HCT116 (cell line): ENCODE data around the gene ASPA. TPM values are rescaled to one million over a fixed set of nuclear protein-coding genes. Genes with fewer than 3 reads are reported as not detected.

Experiments used
- ATAC-seq: fragments of 200-7000 bp; cut with Tn5 transposase; 2 replicates; pipeline ENCODE4 v1.9.1; 2020; ENCODE audit warnings: mild to moderate bottlenecking, moderate library complexity
- BruUV-seq: library from RNA; stranded (reverse); fragments of 400-500 nt; replicated peaks from 2 replicates; lab custom pipeline; 2021; lab: Mats Ljungman, UMichigan
- CTCF ChIA-PET: fragments of 300-600 bp; sonication (Branson Sonifier 250); formaldehyde crosslinking; loops from one replicate; lab custom pipeline; 2021; ENCODE audit warnings: antibody characterized with exemption; lab: Charles Lee
- POLR2A ChIA-PET: fragments of 300-600, 350-600 bp; sonication (Branson Sonifier 250); formaldehyde crosslinking; loops from one replicate; lab custom pipeline; 2021; ENCODE audit warnings: antibody characterized with exemption; lab: Charles Lee
- RAD21 ChIA-PET, 2 experiments: fragments of 300-600 bp; sonication (Branson Sonifier 250); formaldehyde crosslinking; loops; one replicate each; lab custom pipeline; 2023; ENCODE audit warnings: low total read pairs in 2 of 2; ENCODE audit not compliant: uncharacterized antibody in 2 of 2, unreplicated experiment in 2 of 2, low non-redundant PET in 1 of 2; lab: Charles Lee
- DNase-seq: peaks from one replicate; pipeline ENCODE4 v3.0.0-alpha.2; 2010; ENCODE audit warnings: low read depth, low spot score
- H2AFZ ChIP-seq: fragments of 200-600 bp; shearing (Covaris generic), sonication (generic); 2 replicates; pipeline ENCODE4 v1.6.1; 2017; ENCODE audit warnings: low read depth, mixed run types, mixed read lengths, antibody characterized with exemption, low read length; ENCODE audit not compliant: poor library complexity, severe bottlenecking
- H3K27ac ChIP-seq: 2 replicates; pipeline ENCODE4 v1.5.1; 2012; ENCODE audit warnings: low read depth, low read length
- H3K27me3 ChIP-seq: fragments of 200-600 bp; sonication (generic); 2 replicates; pipeline ENCODE4 v1.6.1; 2016; ENCODE audit warnings: mixed run types, low read length, mixed read lengths; ENCODE audit not compliant: insufficient read depth
- H3K36me3 ChIP-seq, 2 experiments: fragments of 200-500 bp in 1 of 2; fragments of 200-600 bp in 1 of 2; sonication (Bioruptor generic) in 1 of 2; sonication (generic) in 1 of 2; 2 replicates each; pipeline versions ENCODE4 v1.5.1 to v1.6.1; 2014 to 2016; ENCODE audit warnings: low read length in 2 of 2, inconsistent platforms in 1 of 2, mixed read lengths in 1 of 2, mixed run types in 1 of 2; ENCODE audit not compliant: insufficient read depth in 2 of 2, control insufficient read depth in 1 of 2
- H3K4me1 ChIP-seq, 2 experiments: fragments of 200-600 bp in 1 of 2; sonication (generic) in 1 of 2; 2 replicates each; pipeline versions ENCODE4 v1.5.1 to v1.6.1; 2012 to 2017; ENCODE audit warnings: low read length in 2 of 2, inconsistent platforms in 1 of 2, mild to moderate bottlenecking in 1 of 2, mixed read lengths in 1 of 2, mixed run types in 1 of 2, moderate library complexity in 1 of 2; ENCODE audit not compliant: insufficient read depth in 2 of 2, control insufficient read depth in 1 of 2
- H3K4me2 ChIP-seq: fragments of 200-600 bp; sonication (generic); 2 replicates; pipeline ENCODE4 v1.6.1; 2017; ENCODE audit warnings: mixed run types, low read length, mixed read lengths
- H3K4me3 ChIP-seq, 2 experiments: fragments of 200-600 bp in 1 of 2; sonication (generic) in 1 of 2; replicated peaks in 1 of 2; 2 replicates each; pipeline ENCODE4 v1.5.1; 2011 to 2016; ENCODE audit warnings: low read length in 2 of 2, control low read depth in 1 of 2, low read depth in 1 of 2, mild to moderate bottlenecking in 1 of 2, mixed read lengths in 1 of 2, mixed run types in 1 of 2
- H3K79me2 ChIP-seq: fragments of 200-600 bp; sonication (generic); 2 replicates; pipeline ENCODE4 v1.6.1; 2017; ENCODE audit warnings: mild to moderate bottlenecking, mixed run types, low read length, moderate library complexity, mixed read lengths; ENCODE audit not compliant: insufficient read depth
- H3K9ac ChIP-seq: fragments of 200-600 bp; sonication (generic); 2 replicates; pipeline ENCODE4 v1.6.1; 2016; ENCODE audit warnings: low read length, mixed read lengths
- H3K9me2 ChIP-seq: fragments of 200-600 bp; sonication (generic), shearing (Covaris generic); 2 replicates; pipeline ENCODE4 v1.6.1; 2017; ENCODE audit warnings: mixed run types, mild to moderate bottlenecking, moderate library complexity; ENCODE audit not compliant: insufficient read depth
- H3K9me3 ChIP-seq, 2 experiments: fragments of 200-500 bp in 1 of 2; fragments of 200-600 bp in 1 of 2; sonication (Bioruptor generic) in 1 of 2; sonication (generic) in 1 of 2; 2 replicates each; pipeline ENCODE4 v1.6.1; 2014 to 2017; ENCODE audit warnings: low read length in 2 of 2, mixed read lengths in 2 of 2, inconsistent platforms in 1 of 2, low read depth in 1 of 2, mild to moderate bottlenecking in 1 of 2, mixed run types in 1 of 2, moderate library complexity in 1 of 2; ENCODE audit not compliant: control insufficient read depth in 1 of 2, insufficient read depth in 1 of 2
- H4K20me1 ChIP-seq: fragments of 200-600 bp; sonication (generic), shearing (Covaris generic); 2 replicates; pipeline ENCODE4 v1.6.1; 2017; ENCODE audit warnings: mixed run types, mild to moderate bottlenecking, moderate library complexity; ENCODE audit not compliant: insufficient read depth
- CBX3 ChIP-seq: IDR thresholded peaks from 2 replicates; pipeline ENCODE4 v1.6.1; 2012; ENCODE audit warnings: low read depth
- CEBPB ChIP-seq: IDR thresholded peaks from 2 replicates; pipeline ENCODE4 v1.6.1; 2012; ENCODE audit warnings: low read depth
- ELF1 ChIP-seq: IDR thresholded peaks from 2 replicates; pipeline ENCODE4 v1.6.1; 2012; ENCODE audit warnings: low read depth, borderline replicate concordance
- EZH2 ChIP-seq: fragments of 200-600 bp; sonication (generic); IDR thresholded peaks from 2 replicates; pipeline ENCODE4 v1.6.1; 2017; ENCODE audit warnings: antibody characterized with exemption, mixed run types
- EZH2phosphoT487 ChIP-seq: fragments of 200-600 bp; IDR thresholded peaks from 2 replicates; pipeline ENCODE4 v1.6.1; 2018; ENCODE audit warnings: antibody characterized with exemption, borderline replicate concordance
- JUND ChIP-seq: IDR thresholded peaks from 2 replicates; pipeline ENCODE4 v1.6.1; 2012
- SIN3A ChIP-seq: IDR thresholded peaks from 2 replicates; pipeline ENCODE4 v1.6.1; 2012; ENCODE audit warnings: low read depth
- SP1 ChIP-seq: IDR thresholded peaks from 2 replicates; pipeline ENCODE4 v1.6.1; 2012; ENCODE audit warnings: low read depth
- SRF ChIP-seq: IDR thresholded peaks from 2 replicates; pipeline ENCODE4 v1.6.1; 2012; ENCODE audit warnings: low read depth
- TCF7L2 ChIP-seq: IDR thresholded peaks from 2 replicates; pipeline ENCODE4 v1.7.0; 2011; ENCODE audit warnings: borderline replicate concordance, inconsistent platforms; ENCODE audit not compliant: insufficient read depth, insufficient read length; ENCODE audit errors: extremely low read depth
- YY1 ChIP-seq: IDR thresholded peaks from 2 replicates; pipeline ENCODE4 v1.6.1; 2011; ENCODE audit warnings: low read length, low read depth, moderate library complexity, mild to moderate bottlenecking; ENCODE audit not compliant: insufficient replicate concordance; ENCODE audit errors: extremely low read depth
- intact Hi-C: fragments of 100-400 bp; cut with micrococcal nuclease; formaldehyde crosslinking; loops from 2 replicates; pipeline ENCODE4 v1.10.0; 2022
- total RNA-seq: library from RNA; stranded (reverse); gene quantifications from one replicate; pipeline ENCODE4 v1.2.1, GENCODE V29; 2021; ENCODE audit not compliant: unreplicated experiment
- TF ChIP-seq, protein P1 (sequence below): IDR thresholded peaks from 2 replicates; pipeline ENCODE4 v1.6.1; 2012; ENCODE audit warnings: low read depth
- TF ChIP-seq, protein P2 (sequence below): IDR thresholded peaks from 2 replicates; pipeline ENCODE4 v1.6.1; 2011; ENCODE audit warnings: mild to moderate bottlenecking, low read length, moderate library complexity; ENCODE audit not compliant: insufficient replicate concordance; ENCODE audit errors: extremely low read depth
- TF ChIP-seq, protein P3 (sequence below), 3 experiments: fragments of 200-600 bp in 1 of 3; sonication (generic) in 1 of 3; IDR thresholded peaks in 2 of 3; conservative IDR thresholded peaks in 1 of 3; 2 replicates each; pipeline ENCODE4 v1.5.1; 2012 to 2017; ENCODE audit warnings: low read depth in 2 of 3, low read length in 2 of 3, antibody characterized with exemption in 1 of 3, borderline replicate concordance in 1 of 3, control low read depth in 1 of 3, mild to moderate bottlenecking in 1 of 3, mixed read lengths in 1 of 3, mixed run types in 1 of 3, moderate library complexity in 1 of 3; ENCODE audit not compliant: insufficient read depth in 1 of 3
- TF ChIP-seq, protein P4 (sequence below): IDR thresholded peaks from 2 replicates; pipeline ENCODE4 v1.6.1; 2012
- TF ChIP-seq, protein P5 (sequence below): IDR thresholded peaks from 2 replicates; pipeline ENCODE4 v1.6.1; 2012

The ASPA gene
- total RNA-seq, 1 experiment from 2014 or later: not detected

DNA sequence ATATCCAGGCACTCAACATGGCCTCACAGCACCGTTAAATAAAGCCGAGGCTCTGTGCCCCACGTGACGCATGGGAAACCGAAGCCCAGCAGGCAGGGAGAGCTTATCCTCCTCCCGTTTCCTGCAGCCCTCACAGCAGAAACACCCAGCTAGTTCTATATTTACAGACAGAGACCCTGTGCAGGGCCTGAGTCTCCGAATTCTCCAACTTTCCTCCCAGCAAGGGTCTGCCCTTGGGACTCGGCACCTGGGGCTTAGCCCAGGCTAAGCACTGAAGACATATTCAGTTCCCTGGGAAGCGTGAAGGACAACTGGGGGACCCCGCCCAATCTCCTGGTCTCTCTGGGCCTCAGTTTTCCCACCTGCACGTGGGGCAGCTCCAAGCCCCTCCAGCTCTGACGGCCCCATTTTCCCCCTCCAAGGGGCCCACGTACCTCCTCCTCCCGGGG, 52.6 kb downstream of the ASPA start:
- Histone ChIP-seq H3K27ac (no peak overlapping the region), H3K9ac (no peak overlapping the region), H3K9me2 (no peaks in the 10 kb centered on the region), H3K36me3 (no peaks in the 10 kb centered on the region), H4K20me1 (no peaks in the 10 kb centered on the region), H3K4me3 (no peak overlapping the region), H3K27me3 (no peaks in the 10 kb centered on the region), H3K4me1 (no peaks in the 10 kb centered on the region), H3K4me2 (no peak overlapping the region), H3K79me2 (no peaks in the 10 kb centered on the region), H3K9me3 (no peaks in the 10 kb centered on the region), H2AFZ (no peak overlapping the region)
- TF ChIP-seq ELF1: no peak
- no peak for TF ChIP-seq EZH2phosphoT487
- TF ChIP-seq, protein P1, sequence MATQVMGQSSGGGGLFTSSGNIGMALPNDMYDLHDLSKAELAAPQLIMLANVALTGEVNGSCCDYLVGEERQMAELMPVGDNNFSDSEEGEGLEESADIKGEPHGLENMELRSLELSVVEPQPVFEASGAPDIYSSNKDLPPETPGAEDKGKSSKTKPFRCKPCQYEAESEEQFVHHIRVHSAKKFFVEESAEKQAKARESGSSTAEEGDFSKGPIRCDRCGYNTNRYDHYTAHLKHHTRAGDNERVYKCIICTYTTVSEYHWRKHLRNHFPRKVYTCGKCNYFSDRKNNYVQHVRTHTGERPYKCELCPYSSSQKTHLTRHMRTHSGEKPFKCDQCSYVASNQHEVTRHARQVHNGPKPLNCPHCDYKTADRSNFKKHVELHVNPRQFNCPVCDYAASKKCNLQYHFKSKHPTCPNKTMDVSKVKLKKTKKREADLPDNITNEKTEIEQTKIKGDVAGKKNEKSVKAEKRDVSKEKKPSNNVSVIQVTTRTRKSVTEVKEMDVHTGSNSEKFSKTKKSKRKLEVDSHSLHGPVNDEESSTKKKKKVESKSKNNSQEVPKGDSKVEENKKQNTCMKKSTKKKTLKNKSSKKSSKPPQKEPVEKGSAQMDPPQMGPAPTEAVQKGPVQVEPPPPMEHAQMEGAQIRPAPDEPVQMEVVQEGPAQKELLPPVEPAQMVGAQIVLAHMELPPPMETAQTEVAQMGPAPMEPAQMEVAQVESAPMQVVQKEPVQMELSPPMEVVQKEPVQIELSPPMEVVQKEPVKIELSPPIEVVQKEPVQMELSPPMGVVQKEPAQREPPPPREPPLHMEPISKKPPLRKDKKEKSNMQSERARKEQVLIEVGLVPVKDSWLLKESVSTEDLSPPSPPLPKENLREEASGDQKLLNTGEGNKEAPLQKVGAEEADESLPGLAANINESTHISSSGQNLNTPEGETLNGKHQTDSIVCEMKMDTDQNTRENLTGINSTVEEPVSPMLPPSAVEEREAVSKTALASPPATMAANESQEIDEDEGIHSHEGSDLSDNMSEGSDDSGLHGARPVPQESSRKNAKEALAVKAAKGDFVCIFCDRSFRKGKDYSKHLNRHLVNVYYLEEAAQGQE: no peak
- TF ChIP-seq, protein P2, sequence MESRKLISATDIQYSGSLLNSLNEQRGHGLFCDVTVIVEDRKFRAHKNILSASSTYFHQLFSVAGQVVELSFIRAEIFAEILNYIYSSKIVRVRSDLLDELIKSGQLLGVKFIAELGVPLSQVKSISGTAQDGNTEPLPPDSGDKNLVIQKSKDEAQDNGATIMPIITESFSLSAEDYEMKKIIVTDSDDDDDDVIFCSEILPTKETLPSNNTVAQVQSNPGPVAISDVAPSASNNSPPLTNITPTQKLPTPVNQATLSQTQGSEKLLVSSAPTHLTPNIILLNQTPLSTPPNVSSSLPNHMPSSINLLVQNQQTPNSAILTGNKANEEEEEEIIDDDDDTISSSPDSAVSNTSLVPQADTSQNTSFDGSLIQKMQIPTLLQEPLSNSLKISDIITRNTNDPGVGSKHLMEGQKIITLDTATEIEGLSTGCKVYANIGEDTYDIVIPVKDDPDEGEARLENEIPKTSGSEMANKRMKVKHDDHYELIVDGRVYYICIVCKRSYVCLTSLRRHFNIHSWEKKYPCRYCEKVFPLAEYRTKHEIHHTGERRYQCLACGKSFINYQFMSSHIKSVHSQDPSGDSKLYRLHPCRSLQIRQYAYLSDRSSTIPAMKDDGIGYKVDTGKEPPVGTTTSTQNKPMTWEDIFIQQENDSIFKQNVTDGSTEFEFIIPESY: no peak
- TF ChIP-seq SRF: no peak
- no peak for TF ChIP-seq CBX3
- TF ChIP-seq, protein P3, sequence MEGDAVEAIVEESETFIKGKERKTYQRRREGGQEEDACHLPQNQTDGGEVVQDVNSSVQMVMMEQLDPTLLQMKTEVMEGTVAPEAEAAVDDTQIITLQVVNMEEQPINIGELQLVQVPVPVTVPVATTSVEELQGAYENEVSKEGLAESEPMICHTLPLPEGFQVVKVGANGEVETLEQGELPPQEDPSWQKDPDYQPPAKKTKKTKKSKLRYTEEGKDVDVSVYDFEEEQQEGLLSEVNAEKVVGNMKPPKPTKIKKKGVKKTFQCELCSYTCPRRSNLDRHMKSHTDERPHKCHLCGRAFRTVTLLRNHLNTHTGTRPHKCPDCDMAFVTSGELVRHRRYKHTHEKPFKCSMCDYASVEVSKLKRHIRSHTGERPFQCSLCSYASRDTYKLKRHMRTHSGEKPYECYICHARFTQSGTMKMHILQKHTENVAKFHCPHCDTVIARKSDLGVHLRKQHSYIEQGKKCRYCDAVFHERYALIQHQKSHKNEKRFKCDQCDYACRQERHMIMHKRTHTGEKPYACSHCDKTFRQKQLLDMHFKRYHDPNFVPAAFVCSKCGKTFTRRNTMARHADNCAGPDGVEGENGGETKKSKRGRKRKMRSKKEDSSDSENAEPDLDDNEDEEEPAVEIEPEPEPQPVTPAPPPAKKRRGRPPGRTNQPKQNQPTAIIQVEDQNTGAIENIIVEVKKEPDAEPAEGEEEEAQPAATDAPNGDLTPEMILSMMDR (IDR thresholded peaks at IDR 0.05 in 2 of 3, conservative IDR thresholded peaks at IDR 0.05 in 1 of 3; ENCODE audit: borderline replicate concordance in 1 of 3, insufficient read depth in 1 of 3, low read depth in 2 of 3, low read length in 2 of 3): no peak
- no peak for TF ChIP-seq CEBPB
- TF ChIP-seq, protein P4, sequence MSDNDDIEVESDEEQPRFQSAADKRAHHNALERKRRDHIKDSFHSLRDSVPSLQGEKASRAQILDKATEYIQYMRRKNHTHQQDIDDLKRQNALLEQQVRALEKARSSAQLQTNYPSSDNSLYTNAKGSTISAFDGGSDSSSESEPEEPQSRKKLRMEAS: no peak
- no peak for TF ChIP-seq SIN3A
- no peak for TF ChIP-seq JUND
- TF ChIP-seq, protein P5, sequence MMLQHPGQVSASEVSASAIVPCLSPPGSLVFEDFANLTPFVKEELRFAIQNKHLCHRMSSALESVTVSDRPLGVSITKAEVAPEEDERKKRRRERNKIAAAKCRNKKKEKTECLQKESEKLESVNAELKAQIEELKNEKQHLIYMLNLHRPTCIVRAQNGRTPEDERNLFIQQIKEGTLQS: no peak
- no peak for TF ChIP-seq TCF7L2
- TF ChIP-seq EZH2: no peak
- no peak for TF ChIP-seq SP1
- TF ChIP-seq YY1: no peak
- RAD21 ChIA-PET: no interaction called here
- no peak for DNase-seq
- BruUV-seq: no TSS peak
- CTCF ChIA-PET: no interaction called here
- no peak for ATAC-seq
- intact Hi-C loops: no loop called here
- POLR2A ChIA-PET: no interaction called here
